GM10847 (cell line): ENCODE results near the gene RDH14.

ENCODE experiments used
- POLR2A ChIP-seq: IDR thresholded peaks from 2 replicates; pipeline ENCODE4 v1.6.1; 2011; ENCODE audit not compliant: insufficient read length; ENCODE audit errors: extremely low read depth

The RDH14 gene

DNA sequence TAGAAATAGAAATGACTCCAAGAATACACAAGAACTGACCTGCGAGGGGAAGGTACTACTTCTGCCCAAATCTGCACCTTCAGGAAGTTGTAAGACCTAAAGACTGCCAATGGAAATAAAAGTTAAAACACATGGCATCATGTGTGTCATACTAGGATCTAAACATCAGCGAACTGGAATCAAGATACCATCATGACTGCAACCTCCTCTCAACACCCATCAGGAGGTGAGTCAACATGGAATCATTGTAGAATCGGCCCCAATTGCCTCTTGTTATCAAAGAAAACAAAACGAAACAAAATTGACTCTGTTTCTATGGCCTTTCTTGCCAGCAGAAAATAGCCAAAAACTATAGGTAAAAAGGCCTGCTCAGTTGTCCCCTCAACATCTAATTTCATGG is 15.1 kb downstream of the RDH14 start:
- TF ChIP-seq POLR2A = no peak

DNA sequence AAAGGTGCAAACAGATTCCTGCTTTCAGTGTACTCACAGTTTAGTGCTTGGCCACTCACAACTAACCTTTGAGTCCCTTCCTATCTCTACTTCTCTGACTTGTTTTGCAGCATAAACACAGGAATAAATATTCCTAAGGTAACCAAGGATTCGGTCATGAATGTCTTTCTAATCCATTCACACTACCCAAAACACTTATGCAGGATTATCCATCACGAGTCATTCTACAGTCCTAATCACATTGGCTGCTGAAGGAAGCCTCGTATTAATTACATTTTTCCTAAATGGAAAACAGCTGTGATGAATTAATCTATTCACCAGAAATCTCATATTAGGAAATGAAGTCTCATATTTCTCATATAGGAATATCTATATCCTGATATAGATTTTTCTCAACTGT is 16.3 kb downstream of the RDH14 start:
- no peak for TF ChIP-seq POLR2A

DNA sequence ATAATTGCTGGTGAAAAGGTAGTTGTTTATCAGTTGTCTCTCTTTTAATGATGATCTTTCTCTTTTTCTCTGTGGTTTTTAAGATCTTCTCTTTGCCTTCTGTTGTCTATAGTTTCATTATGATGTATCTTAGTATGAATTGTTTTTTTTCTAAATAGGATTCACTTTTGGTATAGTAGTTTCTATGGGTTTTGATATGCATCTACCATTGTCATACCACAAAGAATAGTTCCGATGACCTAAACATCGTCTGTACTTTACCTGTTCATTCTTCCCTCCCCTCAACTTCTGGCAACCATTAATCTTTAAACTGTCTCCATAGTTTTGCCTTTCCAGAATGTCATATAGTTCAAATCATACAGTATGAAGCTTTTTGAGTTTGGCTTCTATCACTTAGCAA is 19.6 kb downstream of the RDH14 start:
- no peak for TF ChIP-seq POLR2A

DNA sequence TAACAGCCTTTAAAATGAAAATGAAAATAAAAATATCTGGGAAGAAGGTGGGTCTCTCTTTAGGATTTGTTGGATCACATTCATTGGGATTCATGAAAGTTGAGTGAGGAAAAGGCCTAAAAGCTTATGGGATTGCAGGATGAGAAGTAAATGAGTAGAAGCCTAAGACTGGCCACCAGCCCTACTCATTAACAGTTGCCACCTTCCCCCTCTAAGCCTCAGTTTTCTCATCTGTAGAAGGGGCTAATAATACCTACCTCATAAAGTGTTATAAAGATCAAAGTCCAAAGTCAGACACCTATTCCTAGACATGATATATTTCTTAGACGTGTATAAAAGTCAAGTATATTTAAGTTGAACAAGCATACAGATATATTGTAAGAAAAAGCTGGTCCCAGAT is 23.8 kb downstream of the RDH14 start:
- TF ChIP-seq POLR2A = no peak

DNA sequence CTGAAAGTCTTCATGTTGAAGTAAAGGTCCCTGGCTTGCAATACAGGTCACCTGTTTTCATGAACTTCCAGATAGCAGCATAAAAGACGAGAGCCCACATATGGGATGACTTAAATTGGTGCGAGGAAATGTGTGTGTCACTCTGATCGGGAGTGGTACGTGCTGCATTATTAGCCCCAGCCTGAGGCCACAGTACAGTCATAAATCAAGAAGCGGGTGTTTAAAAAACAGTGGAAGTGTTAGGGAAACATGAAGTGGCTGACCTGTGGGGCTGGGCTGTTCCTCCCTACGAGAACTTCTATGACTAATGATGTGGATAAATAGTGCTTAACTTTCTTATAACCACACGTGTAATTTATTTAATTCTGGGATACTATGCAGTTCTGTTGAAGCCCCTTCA is 24.4 kb downstream of the RDH14 start:
- TF ChIP-seq POLR2A = no peak

DNA sequence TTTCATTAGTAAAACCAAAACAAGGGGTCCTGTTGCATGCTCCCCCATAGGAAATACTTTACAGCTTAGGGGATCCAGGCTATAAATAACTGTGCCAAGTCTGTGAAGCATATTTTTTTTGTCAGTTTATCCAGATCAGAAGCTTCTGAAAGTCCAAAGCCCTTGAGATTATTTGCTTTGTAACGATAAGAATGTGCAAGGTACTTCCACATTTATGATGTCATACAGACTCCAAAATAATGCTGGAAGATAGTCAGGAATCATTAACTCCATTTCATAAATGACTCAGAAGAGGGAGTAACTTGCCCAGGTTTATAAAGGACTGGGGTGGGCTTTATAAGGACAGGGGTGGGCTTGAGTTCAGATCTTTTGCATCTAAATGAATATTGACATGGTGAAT is 29.3 kb downstream of the RDH14 start:
- TF ChIP-seq POLR2A = no peak

DNA sequence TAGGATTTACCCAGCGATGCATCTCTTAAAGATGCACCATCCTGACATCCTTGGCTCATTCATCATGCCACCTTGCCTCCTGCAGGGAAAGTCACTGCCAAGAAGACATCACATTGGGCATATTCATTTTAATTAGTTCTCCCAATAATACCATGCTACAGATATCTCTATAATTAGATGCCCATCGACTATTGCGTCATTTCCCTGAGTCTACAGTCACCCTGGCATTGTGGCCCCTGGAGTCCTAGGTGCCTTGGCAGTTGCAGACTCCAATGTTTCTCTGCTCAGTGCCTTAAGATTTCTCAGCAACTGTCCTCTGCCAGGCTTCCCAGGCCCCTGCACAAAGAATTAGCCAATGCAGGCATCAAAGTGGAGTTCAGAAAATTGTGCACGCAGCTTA is 32.6 kb downstream of the RDH14 start:
- TF ChIP-seq POLR2A = no peak

DNA sequence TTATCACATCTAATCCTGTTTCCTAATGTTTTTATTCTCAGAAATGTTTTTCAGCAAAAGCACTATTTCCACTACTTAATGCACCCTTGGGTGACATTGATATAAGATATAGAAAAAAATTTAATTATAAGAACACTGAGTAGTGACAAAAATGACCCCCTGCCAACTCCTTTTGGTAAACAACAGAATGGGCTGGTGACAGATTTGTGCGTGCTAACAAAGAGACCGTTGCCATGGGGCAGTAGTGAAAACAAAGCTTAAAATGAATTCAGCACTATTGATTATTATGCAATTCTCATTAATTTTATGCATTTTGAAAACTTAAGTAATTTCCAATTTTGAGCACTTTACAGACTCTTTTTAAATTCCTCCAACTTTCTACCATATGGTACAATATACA is 33.1 kb downstream of the RDH14 start:
- TF ChIP-seq POLR2A = no peak

DNA sequence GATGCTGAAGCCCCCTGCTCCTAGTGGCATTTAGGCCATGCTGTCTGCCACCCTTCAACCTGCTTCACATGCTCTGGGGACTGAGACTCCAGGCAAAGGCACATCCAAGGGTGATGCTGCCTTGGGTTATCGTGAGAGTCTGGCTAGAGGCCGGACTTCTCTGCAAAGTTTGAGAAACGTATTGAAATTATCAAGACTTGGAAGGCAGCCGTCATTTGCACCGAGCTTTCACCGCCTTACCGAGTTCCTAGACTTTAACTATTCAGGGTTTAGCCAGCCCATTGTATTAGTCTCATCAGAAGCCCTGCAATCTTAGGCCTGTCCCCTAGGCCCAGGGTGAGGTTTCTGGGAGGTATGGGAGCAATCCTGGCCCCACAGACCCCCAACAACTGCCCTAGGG is 34.0 kb downstream of the RDH14 start:
- no peak for TF ChIP-seq POLR2A

DNA sequence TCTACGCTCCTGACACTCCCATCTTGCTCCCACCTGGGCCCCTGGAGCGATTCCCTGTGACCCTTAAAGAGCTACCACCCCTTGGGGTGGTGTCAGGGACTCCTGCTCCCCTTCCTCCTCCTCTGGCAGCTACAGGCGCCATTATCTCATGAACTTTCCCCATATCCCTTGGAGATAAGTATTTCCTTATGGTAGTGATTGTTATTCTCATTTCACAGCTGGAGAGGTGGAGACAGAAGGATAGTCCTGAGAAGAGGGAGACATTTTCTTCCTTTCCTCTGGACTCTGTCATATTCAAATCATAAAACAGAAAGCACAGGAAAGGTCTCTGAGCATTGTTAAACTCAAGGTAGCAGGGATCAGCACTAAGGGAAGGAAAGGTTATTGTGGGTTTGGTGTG is 34.6 kb downstream of the RDH14 start:
- TF ChIP-seq POLR2A = no peak

DNA sequence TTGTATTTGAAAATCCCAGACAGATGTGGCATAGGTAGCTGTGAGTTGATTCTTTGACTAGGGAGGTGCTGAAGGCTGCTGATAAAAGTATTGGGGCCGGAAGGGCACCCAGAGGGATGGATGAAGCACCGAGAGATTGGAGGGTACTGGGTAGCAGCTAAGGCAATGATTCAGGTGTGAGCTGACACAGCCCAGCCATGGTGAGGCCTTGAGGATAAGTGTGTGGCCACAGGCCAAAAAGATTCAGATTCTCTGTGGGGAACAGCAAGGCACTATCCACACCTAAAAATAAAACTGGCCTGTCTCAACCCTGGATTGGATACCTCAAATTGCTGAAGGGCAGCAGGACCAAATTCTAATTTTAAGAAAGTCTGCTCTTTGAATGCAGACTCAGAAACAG is 35.2 kb downstream of the RDH14 start:
- TF ChIP-seq POLR2A = no peak

DNA sequence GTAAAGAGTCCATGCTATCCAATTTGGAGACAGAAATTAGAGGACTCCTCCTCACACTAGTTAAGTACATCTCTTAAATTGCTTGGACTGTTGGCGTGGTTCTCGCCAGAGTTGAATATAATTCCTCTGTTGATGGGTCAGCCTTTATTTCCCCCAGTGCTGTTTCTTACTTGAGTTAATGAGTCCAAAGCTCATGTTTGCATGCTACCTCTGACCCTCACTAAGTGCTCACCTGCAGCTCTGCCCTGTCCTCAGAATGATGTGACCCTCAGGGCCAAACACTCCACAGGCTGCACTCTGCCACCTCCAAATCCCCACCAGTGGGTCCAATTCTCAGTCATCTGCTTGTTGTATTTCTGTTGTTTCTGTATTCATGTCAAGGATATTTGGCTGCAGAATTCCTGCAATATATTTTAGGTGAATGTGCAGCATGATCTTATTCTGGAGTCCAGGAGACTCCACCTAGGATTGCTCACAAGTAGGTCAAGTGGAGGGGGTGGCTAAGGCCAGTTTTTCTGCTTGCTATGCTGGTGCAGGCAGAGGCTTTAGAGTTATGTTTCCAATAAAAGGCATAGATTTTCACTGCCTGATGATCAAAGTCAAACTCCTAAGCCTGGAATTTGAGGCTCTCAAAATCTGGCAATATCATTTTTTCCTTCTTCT is 37.8 kb downstream of the RDH14 start:
- TF ChIP-seq POLR2A = no peak

DNA sequence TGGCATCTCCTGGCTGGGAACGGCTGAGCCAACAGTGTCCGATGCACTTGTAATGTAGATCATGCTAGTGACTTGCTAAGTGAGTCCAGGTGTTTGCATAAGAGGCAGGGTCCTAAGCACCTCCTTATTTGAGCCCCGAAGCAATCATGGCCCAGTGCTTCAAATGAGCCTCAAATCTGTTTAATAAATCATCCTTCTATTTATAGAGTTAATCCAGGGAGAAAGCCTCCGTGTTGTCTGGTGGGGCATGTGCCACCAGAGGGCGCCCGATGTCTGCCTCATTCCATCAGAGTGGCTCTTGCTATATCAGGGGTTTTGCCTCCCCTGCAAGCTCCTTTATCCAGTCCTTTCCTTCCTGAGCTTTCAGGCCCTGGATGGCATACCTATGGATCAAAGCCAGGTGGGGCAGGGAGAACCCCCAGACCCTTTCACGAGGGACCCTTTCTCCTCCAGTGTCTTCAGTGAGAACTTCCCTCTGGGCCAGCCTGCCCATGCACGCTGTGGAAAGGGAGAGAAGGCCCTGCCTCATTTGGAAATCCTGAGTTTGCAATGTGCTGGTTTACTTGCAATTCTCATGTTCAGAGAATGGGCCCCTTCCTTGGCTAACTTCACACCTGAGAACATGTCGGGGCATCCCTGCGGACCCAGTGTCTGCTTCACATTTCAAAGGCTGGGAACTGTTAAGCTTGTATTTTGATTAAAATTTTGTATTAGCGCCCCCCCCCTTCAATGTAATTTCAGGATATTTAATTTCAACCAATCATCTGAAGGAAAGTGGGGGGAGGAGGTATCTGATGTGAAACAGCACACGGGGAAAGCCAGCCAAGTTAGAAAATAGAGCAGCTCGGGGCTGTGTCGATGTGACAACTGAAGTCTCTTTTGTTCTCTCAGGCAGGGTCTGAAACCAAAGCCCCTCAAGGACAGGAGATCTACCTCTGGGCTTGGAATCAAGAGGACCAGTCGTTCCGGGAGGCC is 39.7 kb downstream of the RDH14 start:
- no peak for TF ChIP-seq POLR2A

DNA sequence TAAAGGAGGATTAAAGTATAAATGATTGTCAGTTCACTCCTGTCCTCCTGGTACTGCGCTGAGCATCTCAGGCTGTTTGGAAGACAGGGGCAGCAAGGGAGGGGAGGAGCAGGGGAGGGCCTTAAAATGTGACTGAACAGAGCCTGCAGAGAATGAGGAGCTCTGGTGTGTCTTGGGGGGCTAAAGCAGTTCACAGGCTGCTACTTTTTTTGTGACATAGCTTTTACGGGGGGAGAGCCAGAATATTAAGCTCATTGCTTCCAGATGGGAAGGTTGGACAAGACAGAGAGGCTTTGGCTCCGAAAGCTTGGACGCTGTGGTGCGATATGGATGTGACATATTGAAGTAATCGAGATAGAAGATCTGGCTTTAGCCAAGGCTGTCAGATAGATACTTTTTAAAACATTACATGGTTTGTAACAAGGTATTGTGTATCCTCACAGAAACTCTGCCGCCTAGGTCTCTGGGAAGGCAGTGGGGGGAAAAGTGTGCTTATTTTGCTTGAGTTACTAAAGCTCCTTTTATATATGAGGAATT is 40.5 kb downstream of the RDH14 start:
- no peak for TF ChIP-seq POLR2A

DNA sequence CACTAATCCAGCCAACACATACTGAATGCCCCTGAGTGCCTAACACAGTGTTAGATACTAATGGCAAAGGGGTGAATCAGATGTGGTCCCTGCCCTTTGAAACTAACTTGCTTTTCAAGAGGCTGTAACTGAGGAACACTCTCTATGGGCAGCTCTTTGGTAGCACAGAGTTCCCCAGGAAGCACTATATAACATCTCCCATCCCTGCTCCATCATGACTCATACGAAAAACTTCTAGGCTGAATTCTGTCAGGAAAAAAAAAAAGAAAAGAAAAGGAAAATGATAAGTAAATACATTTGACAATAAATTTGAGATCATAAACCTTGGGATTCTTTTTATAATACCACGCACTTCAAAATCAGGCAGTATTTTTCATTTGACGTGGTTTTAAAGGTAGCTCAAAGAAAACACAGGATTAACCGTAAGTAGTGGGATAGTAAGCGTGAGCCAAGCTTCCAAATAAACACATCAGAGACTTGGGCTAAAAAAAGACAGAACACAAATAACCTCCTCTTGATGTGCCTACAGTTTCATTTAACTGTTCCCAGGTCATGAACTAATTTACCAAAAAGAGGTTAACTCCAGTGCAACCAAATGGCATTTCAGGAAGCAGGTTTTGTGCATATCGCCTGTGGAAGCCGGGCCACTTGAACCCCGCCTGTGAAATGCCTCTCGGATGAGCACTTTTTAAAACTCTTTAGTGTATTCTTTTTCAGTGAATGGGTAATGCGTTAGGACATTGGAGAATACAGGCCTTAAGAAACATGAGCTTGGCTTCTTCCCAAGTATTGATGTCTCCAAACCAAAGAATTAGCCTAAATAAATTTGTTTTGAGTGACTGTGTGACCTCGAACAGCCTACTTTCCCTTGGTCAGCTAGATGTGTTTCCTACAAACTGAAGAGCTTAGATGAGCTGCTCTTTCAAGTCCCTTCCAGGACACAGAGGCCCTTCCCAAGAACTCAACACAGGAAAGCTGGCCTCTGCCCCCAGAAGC is 42.0 kb downstream of the RDH14 start:
- no peak for TF ChIP-seq POLR2A
